Measurements from ENCODE around the gene PLS3.
A peak's percentile ranks its signal among the peaks of the same experiment; 100 is the strongest.
"Not testable (repeated sequence)": the region's sequence is repeated elsewhere in the genome, so short reads cannot be mapped to it uniquely, and the experiment has no call there.

The PLS3 gene

GRCh38 chrX:115616943-115617563 lies 56.1 kb downstream of the PLS3 start:
- no peak for DNase-seq

- DNase-seq: no peak
These were observed 61.6 kb downstream of the PLS3 start for GRCh38 chrX:115622534-115622933.

- no peak for DNase-seq
These were observed 63.9 kb downstream of the PLS3 start for GRCh38 chrX:115624916-115625315.

GRCh38 chrX:115625572-115626301 lies 64.8 kb downstream of the PLS3 start:
- no peak for DNase-seq

- DNase-seq: no peak
These were observed 69.2 kb downstream of the PLS3 start for GRCh38 chrX:115630204-115630603.

GRCh38 chrX:115632455-115632854 lies 71.5 kb downstream of the PLS3 start:
- DNase-seq: no peak

GRCh38 chrX:115633397-115633796 lies 72.4 kb downstream of the PLS3 start:
- DNase-seq: not testable (repeated sequence)

GRCh38 chrX:115639334-115639880 lies 78.4 kb downstream of the PLS3 start:
- no peak for DNase-seq

GRCh38 chrX:115642311-115642710 lies 81.3 kb downstream of the PLS3 start:
- DNase-seq: no peak

- DNase-seq: peak; percentile 45
These were observed 82.0 kb downstream of the PLS3 start for GRCh38 chrX:115642895-115643530.

GRCh38 chrX:115644397-115644796 lies 83.4 kb downstream of the PLS3 start:
- not testable (repeated sequence) for DNase-seq

- no peak for DNase-seq
These were observed 88.6 kb downstream of the PLS3 start for GRCh38 chrX:115649461-115650063.

- DNase-seq: no peak
These were observed 89.5 kb downstream of the PLS3 start for GRCh38 chrX:115650449-115650848.

GRCh38 chrX:115650916-115651315 lies 89.9 kb downstream of the PLS3 start:
- peak; percentile 34 for DNase-seq

- no peak for DNase-seq
These were observed 91.2 kb downstream of the PLS3 start for GRCh38 chrX:115652221-115652620.

GRCh38 chrX:115665122-115665521 lies 104.1 kb downstream of the PLS3 start:
- DNase-seq: no peak

- no peak for DNase-seq
These were observed 118.5 kb downstream of the PLS3 start for GRCh38 chrX:115679460-115679859.

- DNase-seq: no peak
These were observed 126.6 kb downstream of the PLS3 start for GRCh38 chrX:115687595-115687994.

- no peak for DNase-seq
These were observed 129.0 kb downstream of the PLS3 start for GRCh38 chrX:115689931-115690330.

GRCh38 chrX:115690511-115691216 lies 129.7 kb downstream of the PLS3 start:
- DNase-seq: peak; percentile 45

GRCh38 chrX:115693476-115693875 lies 132.5 kb downstream of the PLS3 start:
- no peak for DNase-seq

- DNase-seq: no peak
These were observed 133.1 kb downstream of the PLS3 start for GRCh38 chrX:115694028-115694427.

- DNase-seq: no peak
These were observed 135.1 kb downstream of the PLS3 start for GRCh38 chrX:115696039-115696438.
